Sigmoid colon (tissue), 3 donors: Measurements from ENCODE around the gene ZSWIM5.

Experiments
- POLR2A ChIP-seq, 2 donors: fragments of 450-650 bp; IDR thresholded peaks; one replicate each; pipeline ENCODE4 v1.6.1; 2016; ENCODE audit warnings: antibody characterized with exemption in 2 of 2, mild to moderate bottlenecking in 2 of 2, moderate library complexity in 2 of 2
- TF ChIP-seq, protein P1 (sequence below), 4 experiments: fragments of 450-650 bp in 3 of 4; fragments of 200-600 bp in 1 of 4; IDR thresholded peaks; one replicate each; pipeline ENCODE4 v1.5.1; 2016 to 2019; ENCODE audit warnings: antibody characterized with exemption in 4 of 4, mild to moderate bottlenecking in 3 of 4, moderate library complexity in 2 of 4

DNA sequence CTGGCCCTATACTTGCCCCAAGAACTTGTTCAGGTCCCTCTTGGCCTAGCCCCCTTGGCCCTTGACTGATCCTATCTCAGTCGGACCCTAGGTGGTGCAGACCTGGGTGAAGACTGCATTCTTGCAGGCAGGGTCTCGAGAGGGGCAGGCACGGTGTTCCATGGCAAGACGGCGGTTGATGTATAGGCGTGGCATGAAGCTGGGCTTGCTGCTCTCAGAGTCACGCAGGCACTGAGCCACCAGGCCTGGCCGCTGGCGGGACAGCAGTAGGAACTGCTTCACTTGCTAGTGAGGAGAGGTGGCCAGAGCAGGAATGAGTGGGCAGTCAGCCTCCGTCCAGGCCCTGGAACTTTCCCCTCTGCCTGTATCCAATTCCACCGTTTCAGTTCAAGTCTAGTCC, 199.1 kb downstream of the ZSWIM5 start:
- TF ChIP-seq, protein P1, sequence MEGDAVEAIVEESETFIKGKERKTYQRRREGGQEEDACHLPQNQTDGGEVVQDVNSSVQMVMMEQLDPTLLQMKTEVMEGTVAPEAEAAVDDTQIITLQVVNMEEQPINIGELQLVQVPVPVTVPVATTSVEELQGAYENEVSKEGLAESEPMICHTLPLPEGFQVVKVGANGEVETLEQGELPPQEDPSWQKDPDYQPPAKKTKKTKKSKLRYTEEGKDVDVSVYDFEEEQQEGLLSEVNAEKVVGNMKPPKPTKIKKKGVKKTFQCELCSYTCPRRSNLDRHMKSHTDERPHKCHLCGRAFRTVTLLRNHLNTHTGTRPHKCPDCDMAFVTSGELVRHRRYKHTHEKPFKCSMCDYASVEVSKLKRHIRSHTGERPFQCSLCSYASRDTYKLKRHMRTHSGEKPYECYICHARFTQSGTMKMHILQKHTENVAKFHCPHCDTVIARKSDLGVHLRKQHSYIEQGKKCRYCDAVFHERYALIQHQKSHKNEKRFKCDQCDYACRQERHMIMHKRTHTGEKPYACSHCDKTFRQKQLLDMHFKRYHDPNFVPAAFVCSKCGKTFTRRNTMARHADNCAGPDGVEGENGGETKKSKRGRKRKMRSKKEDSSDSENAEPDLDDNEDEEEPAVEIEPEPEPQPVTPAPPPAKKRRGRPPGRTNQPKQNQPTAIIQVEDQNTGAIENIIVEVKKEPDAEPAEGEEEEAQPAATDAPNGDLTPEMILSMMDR (IDR thresholded peaks at IDR 0.05): no peak
- TF ChIP-seq POLR2A (IDR thresholded peaks at IDR 0.05): no peak
